Ishikawa (cell line): ENCODE results near the gene NRCAM.

ENCODE experiments used
- CEBPB ChIP-seq: IDR thresholded peaks from 2 replicates; pipeline ENCODE4 v1.6.1; 2012
- CREB1 ChIP-seq: IDR thresholded peaks from 2 replicates; pipeline ENCODE4 v1.6.1; 2012; ENCODE audit warnings: low read depth
- EGR1 ChIP-seq: IDR thresholded peaks from 2 replicates; pipeline ENCODE4 v1.6.1; 2012
- EP300 ChIP-seq: IDR thresholded peaks from 2 replicates; pipeline ENCODE4 v1.6.1; 2012; ENCODE audit warnings: borderline replicate concordance
- RAD21 ChIP-seq: IDR thresholded peaks from 2 replicates; pipeline ENCODE4 v1.6.1; 2012; ENCODE audit warnings: low read depth
- TAF1 ChIP-seq: IDR thresholded peaks from 2 replicates; pipeline ENCODE4 v1.6.1; 2012; ENCODE audit warnings: low read depth, mild to moderate bottlenecking
- TCF12 ChIP-seq: IDR thresholded peaks from 2 replicates; pipeline ENCODE4 v1.6.1; 2012; ENCODE audit warnings: low read depth
- TEAD4 ChIP-seq: IDR thresholded peaks from 2 replicates; pipeline ENCODE4 v1.6.1; 2012
- YY1 ChIP-seq: IDR thresholded peaks from 2 replicates; pipeline ENCODE4 v1.6.1; 2012; ENCODE audit warnings: low read depth
- ZBTB7A ChIP-seq: IDR thresholded peaks from 2 replicates; pipeline ENCODE4 v1.6.1; 2012; ENCODE audit warnings: low read depth
- TF ChIP-seq, protein P1 (sequence below): IDR thresholded peaks from 2 replicates; pipeline ENCODE4 v1.6.1; 2012
- TF ChIP-seq, protein P2 (sequence below): IDR thresholded peaks from 2 replicates; pipeline ENCODE4 v1.6.1; 2012; ENCODE audit warnings: low read depth, mild to moderate bottlenecking
- TF ChIP-seq, protein P3 (sequence below): IDR thresholded peaks from 2 replicates; pipeline ENCODE4 v1.6.1; 2012

DNA sequence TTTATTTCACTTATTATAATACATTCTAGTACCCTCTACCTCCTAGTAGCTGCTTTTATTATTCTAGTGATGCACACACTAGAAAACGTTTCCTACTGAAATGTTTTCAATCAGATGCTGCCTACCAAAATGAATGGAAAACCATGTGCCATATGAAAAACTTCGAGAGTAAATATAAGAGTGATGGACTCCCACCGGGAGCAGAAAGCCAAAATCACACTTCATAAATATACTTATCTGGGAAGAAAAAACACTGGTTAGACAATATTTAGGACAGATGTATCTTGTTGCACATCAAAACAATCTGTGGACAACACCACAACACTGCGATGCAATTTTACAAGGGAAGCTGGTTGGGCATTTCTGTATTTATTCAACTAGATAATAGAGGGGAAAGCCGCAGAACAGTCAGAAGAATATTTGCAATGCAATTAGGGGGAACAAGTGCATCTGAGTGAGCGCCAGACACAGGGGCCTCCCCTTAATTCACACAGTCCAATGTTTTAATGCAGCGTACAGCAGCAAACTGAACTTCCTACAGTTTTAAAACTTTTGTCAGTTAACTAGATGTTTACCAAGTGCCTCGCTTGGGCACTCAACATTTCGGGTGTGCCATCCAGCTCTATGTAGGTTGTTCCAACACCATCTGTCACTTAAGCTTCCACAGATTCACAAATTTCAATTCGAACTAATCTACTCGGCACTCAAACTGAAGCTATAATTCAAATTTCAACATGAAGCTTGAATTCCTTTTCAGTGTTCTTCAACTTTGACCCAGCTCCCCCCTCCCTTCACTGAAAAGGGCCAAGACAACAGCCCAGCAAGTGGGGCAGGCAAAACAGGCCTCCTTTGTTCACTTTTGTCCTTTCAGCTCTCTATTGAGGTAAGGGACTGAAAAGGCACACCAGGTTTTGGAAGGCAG, 7.4 kb downstream of the NRCAM start:
- TF ChIP-seq, protein P1, sequence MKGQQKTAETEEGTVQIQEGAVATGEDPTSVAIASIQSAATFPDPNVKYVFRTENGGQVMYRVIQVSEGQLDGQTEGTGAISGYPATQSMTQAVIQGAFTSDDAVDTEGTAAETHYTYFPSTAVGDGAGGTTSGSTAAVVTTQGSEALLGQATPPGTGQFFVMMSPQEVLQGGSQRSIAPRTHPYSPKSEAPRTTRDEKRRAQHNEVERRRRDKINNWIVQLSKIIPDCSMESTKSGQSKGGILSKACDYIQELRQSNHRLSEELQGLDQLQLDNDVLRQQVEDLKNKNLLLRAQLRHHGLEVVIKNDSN = no peak
- TF ChIP-seq, protein P2, sequence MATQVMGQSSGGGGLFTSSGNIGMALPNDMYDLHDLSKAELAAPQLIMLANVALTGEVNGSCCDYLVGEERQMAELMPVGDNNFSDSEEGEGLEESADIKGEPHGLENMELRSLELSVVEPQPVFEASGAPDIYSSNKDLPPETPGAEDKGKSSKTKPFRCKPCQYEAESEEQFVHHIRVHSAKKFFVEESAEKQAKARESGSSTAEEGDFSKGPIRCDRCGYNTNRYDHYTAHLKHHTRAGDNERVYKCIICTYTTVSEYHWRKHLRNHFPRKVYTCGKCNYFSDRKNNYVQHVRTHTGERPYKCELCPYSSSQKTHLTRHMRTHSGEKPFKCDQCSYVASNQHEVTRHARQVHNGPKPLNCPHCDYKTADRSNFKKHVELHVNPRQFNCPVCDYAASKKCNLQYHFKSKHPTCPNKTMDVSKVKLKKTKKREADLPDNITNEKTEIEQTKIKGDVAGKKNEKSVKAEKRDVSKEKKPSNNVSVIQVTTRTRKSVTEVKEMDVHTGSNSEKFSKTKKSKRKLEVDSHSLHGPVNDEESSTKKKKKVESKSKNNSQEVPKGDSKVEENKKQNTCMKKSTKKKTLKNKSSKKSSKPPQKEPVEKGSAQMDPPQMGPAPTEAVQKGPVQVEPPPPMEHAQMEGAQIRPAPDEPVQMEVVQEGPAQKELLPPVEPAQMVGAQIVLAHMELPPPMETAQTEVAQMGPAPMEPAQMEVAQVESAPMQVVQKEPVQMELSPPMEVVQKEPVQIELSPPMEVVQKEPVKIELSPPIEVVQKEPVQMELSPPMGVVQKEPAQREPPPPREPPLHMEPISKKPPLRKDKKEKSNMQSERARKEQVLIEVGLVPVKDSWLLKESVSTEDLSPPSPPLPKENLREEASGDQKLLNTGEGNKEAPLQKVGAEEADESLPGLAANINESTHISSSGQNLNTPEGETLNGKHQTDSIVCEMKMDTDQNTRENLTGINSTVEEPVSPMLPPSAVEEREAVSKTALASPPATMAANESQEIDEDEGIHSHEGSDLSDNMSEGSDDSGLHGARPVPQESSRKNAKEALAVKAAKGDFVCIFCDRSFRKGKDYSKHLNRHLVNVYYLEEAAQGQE = no peak
- TF ChIP-seq, protein P3, sequence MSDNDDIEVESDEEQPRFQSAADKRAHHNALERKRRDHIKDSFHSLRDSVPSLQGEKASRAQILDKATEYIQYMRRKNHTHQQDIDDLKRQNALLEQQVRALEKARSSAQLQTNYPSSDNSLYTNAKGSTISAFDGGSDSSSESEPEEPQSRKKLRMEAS = no peak
- no peak for TF ChIP-seq EP300
- no peak for TF ChIP-seq YY1
- no peak for TF ChIP-seq TCF12
- no peak for TF ChIP-seq EGR1
- no peak for TF ChIP-seq TEAD4
- no peak for TF ChIP-seq RAD21
- no peak for TF ChIP-seq ZBTB7A
- TF ChIP-seq TAF1 = no peak
- TF ChIP-seq CREB1 = no peak
- TF ChIP-seq CEBPB = no peak
